DOHH2 (cell line): ENCODE results near the gene NELFE.

Experiments
- H3F3A ChIP-seq: fragments of 200-600 bp; sonication (generic), shearing (Covaris generic); 2 replicates; pipeline ENCODE4 v1.6.0; 2016; ENCODE audit warnings: antibody characterized with exemption, mild to moderate bottlenecking; ENCODE audit not compliant: control insufficient read depth, insufficient read depth
- H3K27ac ChIP-seq: fragments of 200-600 bp; sonication (generic); 2 replicates; pipeline ENCODE4 v1.5.1; 2014; ENCODE audit warnings: low read depth, mild to moderate bottlenecking, low read length, moderate library complexity
- H3K27me3 ChIP-seq: fragments of 200-600 bp; sonication (generic); 2 replicates; pipeline ENCODE4 v1.6.1; 2014; ENCODE audit warnings: mild to moderate bottlenecking, low read length, mixed read lengths; ENCODE audit not compliant: control insufficient read depth
- H3K36me3 ChIP-seq: fragments of 200-600 bp; sonication (generic); 2 replicates; pipeline ENCODE4 v1.6.1; 2014; ENCODE audit warnings: mild to moderate bottlenecking, low read length, moderate library complexity, mixed read lengths; ENCODE audit not compliant: control insufficient read depth
- H3K4me1 ChIP-seq: fragments of 200-600 bp; sonication (generic); 2 replicates; pipeline ENCODE4 v1.6.1; 2014; ENCODE audit warnings: mild to moderate bottlenecking, low read length, mixed read lengths; ENCODE audit not compliant: control insufficient read depth
- H3K4me2 ChIP-seq: fragments of 200-600 bp; sonication (generic); 2 replicates; pipeline ENCODE4 v1.6.0; 2014; ENCODE audit warnings: mild to moderate bottlenecking, low read length, moderate library complexity
- H3K4me3 ChIP-seq: fragments of 200-600 bp; sonication (generic); 2 replicates; pipeline ENCODE4 v1.5.1; 2014; ENCODE audit warnings: mild to moderate bottlenecking, low read length, mixed read lengths
- H3K79me2 ChIP-seq: fragments of 200-600 bp; sonication (generic); 2 replicates; pipeline ENCODE4 v1.6.1; 2014; ENCODE audit warnings: mild to moderate bottlenecking, low read length, mixed read lengths; ENCODE audit not compliant: control insufficient read depth
- H3K9me2 ChIP-seq: fragments of 200-600 bp; sonication (generic); replicated peaks from 2 replicates; pipeline ENCODE4 v1.6.1; 2014; ENCODE audit warnings: mild to moderate bottlenecking, low read length, mixed read lengths; ENCODE audit not compliant: control insufficient read depth
- H3K9me3 ChIP-seq: fragments of 200-600 bp; sonication (generic); 2 replicates; pipeline ENCODE4 v1.6.1; 2014; ENCODE audit warnings: antibody characterized with exemption, low read length, mixed read lengths; ENCODE audit not compliant: control insufficient read depth, insufficient read depth
- H4K20me1 ChIP-seq: fragments of 200-600 bp; sonication (generic); 2 replicates; pipeline ENCODE4 v1.6.0; 2014; ENCODE audit warnings: low read depth, mild to moderate bottlenecking, antibody characterized with exemption, low read length, moderate library complexity; ENCODE audit not compliant: control insufficient read depth, insufficient read depth
- EZH2phosphoT487 ChIP-seq: fragments of 200-600 bp; sonication (generic); IDR thresholded peaks from 2 replicates; pipeline ENCODE4 v1.6.1; 2017; ENCODE audit warnings: borderline replicate concordance, mild to moderate bottlenecking, antibody characterized with exemption, low read length, moderate library complexity, mixed read lengths
- TF ChIP-seq, protein P1 (sequence below): fragments of 200-600 bp; sonication (generic); IDR thresholded peaks from one replicate; pipeline ENCODE4 v1.5.1; 2014; ENCODE audit warnings: antibody characterized with exemption, mild to moderate bottlenecking, low read depth, low read length; ENCODE audit not compliant: poor library complexity, severe bottlenecking

Gene NELFE

DNA sequence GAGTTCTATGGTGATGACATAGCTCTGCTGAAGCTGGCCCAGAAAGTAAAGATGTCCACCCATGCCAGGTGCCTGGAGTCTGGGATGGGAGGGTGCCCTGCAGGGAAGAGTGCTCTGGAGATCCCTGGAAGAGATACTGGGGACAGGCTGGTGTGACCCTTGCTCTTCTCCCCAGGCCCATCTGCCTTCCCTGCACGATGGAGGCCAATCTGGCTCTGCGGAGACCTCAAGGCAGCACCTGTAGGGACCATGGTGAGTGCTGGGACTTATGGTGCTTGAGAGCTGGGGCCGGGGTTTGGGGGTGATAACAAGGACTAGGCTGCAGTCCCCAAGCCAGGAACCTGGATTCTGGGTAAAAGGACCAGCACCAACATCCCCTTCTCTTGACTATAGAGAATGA is 15.0 kb downstream of the NELFE start:
- no peak for TF ChIP-seq EZH2phosphoT487
- TF ChIP-seq, protein P1, sequence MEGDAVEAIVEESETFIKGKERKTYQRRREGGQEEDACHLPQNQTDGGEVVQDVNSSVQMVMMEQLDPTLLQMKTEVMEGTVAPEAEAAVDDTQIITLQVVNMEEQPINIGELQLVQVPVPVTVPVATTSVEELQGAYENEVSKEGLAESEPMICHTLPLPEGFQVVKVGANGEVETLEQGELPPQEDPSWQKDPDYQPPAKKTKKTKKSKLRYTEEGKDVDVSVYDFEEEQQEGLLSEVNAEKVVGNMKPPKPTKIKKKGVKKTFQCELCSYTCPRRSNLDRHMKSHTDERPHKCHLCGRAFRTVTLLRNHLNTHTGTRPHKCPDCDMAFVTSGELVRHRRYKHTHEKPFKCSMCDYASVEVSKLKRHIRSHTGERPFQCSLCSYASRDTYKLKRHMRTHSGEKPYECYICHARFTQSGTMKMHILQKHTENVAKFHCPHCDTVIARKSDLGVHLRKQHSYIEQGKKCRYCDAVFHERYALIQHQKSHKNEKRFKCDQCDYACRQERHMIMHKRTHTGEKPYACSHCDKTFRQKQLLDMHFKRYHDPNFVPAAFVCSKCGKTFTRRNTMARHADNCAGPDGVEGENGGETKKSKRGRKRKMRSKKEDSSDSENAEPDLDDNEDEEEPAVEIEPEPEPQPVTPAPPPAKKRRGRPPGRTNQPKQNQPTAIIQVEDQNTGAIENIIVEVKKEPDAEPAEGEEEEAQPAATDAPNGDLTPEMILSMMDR = no peak
- Histone ChIP-seq H4K20me1 (no peaks in the 10 kb centered on the region), H3K9me2 (no peaks in the 10 kb centered on the region), H3K36me3 (no peaks in the 10 kb centered on the region), H3K9me3 (no peaks in the 10 kb centered on the region), H3F3A (no peaks in the 10 kb centered on the region), H3K27ac (no peak overlapping the region), H3K27me3 (peaks cover 3% of the 10 kb centered on the region; the same call in 1 of the 2 replicates), H3K4me1 (no peaks in the 10 kb centered on the region), H3K79me2 (no peaks in the 10 kb centered on the region), H3K4me3 (no peak overlapping the region), H3K4me2 (no peak overlapping the region)

DNA sequence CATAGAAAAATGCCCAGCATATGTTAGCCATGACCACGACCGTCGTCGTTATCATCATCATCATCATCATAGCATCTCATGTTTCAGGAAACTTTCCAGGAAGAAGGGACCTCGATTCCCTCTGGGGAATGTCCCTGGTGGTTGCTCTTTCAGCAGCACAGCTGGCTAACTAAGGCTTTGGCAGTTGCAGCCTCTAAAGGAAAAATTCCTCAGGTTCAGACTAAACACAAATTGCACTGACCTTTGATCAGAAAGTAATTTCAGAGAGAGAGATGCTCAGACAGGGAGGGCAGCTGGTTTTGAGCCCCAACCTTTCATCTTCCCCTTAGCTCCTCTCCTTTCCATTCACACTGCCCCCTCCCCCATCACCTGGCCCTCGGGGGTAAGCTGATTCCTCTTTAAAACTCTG is 18.5 kb downstream of the NELFE start:
- no peak overlapping the region for H3K4me3 ChIP-seq
- no peaks in the 10 kb centered on the region for H3K4me1 ChIP-seq
- H3F3A ChIP-seq = no peaks in the 10 kb centered on the region
- H3K27me3 ChIP-seq = peaks cover 3% of the 10 kb centered on the region; the same call in 1 of the 2 replicates
- no peaks in the 10 kb centered on the region for H4K20me1 ChIP-seq
- no peak overlapping the region for H3K27ac ChIP-seq
- no peaks in the 10 kb centered on the region for H3K36me3 ChIP-seq
- no peaks in the 10 kb centered on the region for H3K9me3 ChIP-seq
- no peaks in the 10 kb centered on the region for H3K9me2 ChIP-seq
- H3K79me2 ChIP-seq = no peaks in the 10 kb centered on the region
- no peak overlapping the region for H3K4me2 ChIP-seq
- TF ChIP-seq, protein P1 = no peak
- TF ChIP-seq EZH2phosphoT487 = no peak

DNA sequence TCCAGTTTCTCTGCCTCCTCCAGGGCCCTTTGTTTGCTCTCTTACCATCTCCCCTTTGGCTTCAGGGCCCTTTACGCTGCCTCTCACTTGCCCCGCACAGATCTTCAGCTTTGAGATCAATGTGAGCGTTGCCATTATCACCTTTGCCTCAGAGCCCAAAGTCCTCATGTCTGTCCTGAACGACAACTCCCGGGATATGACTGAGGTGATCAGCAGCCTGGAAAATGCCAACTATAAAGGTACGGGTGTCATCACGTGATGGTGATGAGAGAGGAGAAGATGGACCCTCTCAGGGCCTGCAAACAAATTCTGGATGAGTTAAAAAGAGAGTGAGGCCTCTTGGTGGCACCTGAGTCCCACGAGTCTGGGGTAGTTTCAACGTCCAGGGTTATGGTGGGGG is 22.9 kb downstream of the NELFE start:
- Histone ChIP-seq H3K9me2 (no peaks in the 10 kb centered on the region), H3K9me3 (no peaks in the 10 kb centered on the region), H3K27ac (no peak overlapping the region), H4K20me1 (no peaks in the 10 kb centered on the region), H3K27me3 (no peaks in the 10 kb centered on the region), H3K4me2 (no peak overlapping the region), H3K79me2 (no peaks in the 10 kb centered on the region), H3K36me3 (no peaks in the 10 kb centered on the region), H3K4me1 (no peaks in the 10 kb centered on the region), H3K4me3 (no peak overlapping the region), H3F3A (no peaks in the 10 kb centered on the region)
- TF ChIP-seq, protein P1 = no peak
- no peak for TF ChIP-seq EZH2phosphoT487

DNA sequence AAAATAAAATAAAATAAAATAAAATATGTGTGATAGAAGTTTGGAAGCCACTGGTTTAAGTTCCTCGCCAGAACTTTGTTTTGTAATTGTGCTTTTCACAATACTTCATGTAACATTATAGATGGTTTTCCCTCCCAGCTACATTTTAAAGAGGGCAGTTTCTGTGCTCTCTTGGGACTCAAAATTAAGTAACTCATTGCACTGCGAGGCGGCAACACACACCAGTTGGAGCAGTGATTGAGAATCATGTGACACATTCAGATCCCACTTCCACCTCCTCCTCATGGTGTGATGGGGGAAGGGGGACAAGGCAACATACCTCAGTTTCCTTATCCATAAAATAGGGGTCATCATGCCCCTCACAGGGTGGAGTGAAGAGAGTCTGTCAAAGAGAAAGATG is 23.8 kb downstream of the NELFE start:
- H3K27ac ChIP-seq = no peak overlapping the region
- H3K4me2 ChIP-seq = no peak overlapping the region
- no peaks in the 10 kb centered on the region for H3K9me3 ChIP-seq
- H3K79me2 ChIP-seq = no peaks in the 10 kb centered on the region
- no peaks in the 10 kb centered on the region for H3F3A ChIP-seq
- TF ChIP-seq, protein P1 = no peak
- TF ChIP-seq EZH2phosphoT487 = no peak
- H3K4me3 ChIP-seq = no peak overlapping the region
- H3K9me2 ChIP-seq = no peaks in the 10 kb centered on the region
- no peaks in the 10 kb centered on the region for H3K36me3 ChIP-seq
- no peaks in the 10 kb centered on the region for H3K4me1 ChIP-seq
- H3K27me3 ChIP-seq = no peaks in the 10 kb centered on the region
- no peaks in the 10 kb centered on the region for H4K20me1 ChIP-seq
